NCI-H1417 (cell line): ENCODE measurements around the gene STIMATE.

Experiments used
- DNase-seq, 3 experiments: peaks; one replicate each; lab custom pipeline; 2025; lab: John Stamatoyannopoulos, UW

Gene STIMATE

GRCh38 chr3:52841981-52842340 is 55.4 kb downstream of the STIMATE start:
- no peak for DNase-seq

GRCh38 chr3:52841211-52841980 is 56.0 kb downstream of the STIMATE start:
- DNase-seq: no peak

GRCh38 chr3:52839892-52840545 is 57.3 kb downstream of the STIMATE start:
- DNase-seq: no peak

- DNase-seq: no peak
These were observed 58.1 kb downstream of the STIMATE start for GRCh38 chr3:52839268-52839575.

DNA sequence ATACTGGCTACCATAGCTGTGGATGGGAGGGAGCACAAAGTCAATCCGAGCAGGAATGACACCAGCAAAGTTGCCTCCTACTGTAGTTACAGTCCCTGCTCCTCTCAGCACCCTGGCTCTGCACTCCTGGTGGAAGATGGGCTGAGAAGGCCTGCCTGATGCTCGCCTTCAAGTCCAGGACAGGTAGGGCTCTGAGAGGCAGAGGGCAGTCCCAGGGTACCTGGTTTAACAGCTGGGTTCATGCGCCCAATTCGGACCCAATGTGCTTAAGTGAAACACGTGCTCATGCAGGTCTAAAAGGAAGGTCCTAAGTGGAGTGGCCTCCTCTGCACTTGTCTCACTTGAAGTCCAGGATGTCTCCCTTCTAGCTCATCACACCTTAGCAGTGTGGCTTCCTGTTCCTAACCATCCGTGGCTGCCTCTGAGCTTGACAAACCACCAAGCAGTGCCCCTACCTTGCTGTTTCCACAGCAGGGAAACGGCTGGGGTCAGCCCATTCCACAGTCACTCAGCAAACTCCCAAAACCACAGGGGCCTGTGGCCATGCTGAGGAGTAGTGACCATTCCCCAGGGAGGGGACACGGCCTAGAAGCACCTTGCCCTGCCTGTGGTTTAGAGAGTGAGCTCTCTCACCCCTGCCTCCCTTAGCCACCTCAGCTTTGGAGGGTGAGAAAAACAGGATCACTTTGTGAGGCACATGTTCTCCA is 58.6 kb downstream of the STIMATE start:
- DNase-seq: no peak

- DNase-seq: no peak
These were observed 60.4 kb downstream of the STIMATE start for GRCh38 chr3:52836986-52837385.

- no peak for DNase-seq
These were observed 60.9 kb downstream of the STIMATE start for GRCh38 chr3:52836471-52836845.

- DNase-seq: no peak
These were observed 61.4 kb downstream of the STIMATE start for GRCh38 chr3:52835766-52836470.

GRCh38 chr3:52834871-52835501 is 62.4 kb downstream of the STIMATE start, which contains the start of gene MUSTN1:
TSS of gene MUSTN1 (minus strand) at chr3:52835019. CDS start at chr3:52834948, 71 bp downstream.
- no peak for DNase-seq

DNA sequence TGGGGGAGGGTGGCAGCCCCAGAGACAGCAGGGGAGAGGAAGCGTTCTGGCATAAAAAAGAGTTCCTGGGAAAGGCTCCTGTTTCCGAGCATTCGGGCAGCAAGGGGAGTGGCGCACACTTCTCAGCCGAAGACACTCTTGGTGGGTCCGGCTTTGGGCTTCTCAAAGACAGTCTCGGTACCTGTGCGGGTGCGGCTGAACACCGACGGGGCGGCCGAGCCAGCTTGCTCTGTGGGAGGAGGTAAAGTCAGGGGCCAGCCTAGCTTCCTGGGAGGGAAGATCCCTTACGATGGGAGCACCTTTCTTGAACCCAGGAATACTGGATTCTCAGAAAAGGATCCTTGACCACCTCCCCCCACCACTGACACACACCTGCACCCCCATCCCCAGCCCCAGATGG is 64.1 kb downstream of the STIMATE start:
- no peak for DNase-seq

DNA sequence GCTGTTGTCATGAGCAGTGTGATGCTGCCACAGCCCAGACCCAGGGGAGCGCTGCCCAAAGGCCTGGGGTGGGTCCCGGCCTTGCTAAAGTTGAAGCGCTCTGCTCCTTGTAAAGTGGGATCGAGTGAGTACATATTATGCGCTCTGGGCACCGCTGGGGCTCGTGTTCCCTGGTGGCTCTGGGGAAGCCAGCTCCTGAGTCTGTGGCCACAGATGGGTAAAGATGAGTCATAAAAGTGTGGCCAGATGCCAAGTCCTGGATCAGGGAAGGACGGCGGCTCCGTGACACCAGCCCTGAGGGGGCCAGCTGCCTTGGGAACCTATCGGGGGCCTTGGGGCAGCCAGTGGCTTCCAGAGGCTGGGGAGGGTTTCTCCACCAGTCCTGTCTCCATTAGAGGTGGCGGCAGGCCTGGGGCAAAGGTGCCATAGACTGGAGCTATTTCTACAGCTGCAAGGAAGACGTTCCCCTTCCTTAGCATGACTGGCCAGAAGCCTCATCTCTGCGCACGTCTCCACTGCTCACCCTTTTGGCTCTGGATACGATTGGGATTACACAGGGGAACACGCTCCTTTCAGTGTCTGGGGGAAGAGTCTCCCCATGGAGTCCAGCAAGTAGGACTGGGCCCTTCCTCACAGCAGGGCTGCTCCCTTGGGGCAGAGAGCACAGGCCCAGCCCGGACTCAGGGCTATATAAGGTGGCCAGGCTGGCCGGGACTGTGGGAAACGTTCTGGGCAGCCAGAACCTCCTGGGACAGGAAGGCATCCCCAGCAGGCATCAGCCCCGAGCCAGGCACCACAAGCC is 65.6 kb downstream of the STIMATE start:
- DNase-seq: no peak

- DNase-seq: no peak
These were observed 66.7 kb downstream of the STIMATE start, which contains the start of gene ITIH4 for GRCh38 chr3:52830535-52831258. TSS of gene ITIH4 (minus strand) at chr3:52830672. CDS start at chr3:52830642, 30 bp downstream.

DNA sequence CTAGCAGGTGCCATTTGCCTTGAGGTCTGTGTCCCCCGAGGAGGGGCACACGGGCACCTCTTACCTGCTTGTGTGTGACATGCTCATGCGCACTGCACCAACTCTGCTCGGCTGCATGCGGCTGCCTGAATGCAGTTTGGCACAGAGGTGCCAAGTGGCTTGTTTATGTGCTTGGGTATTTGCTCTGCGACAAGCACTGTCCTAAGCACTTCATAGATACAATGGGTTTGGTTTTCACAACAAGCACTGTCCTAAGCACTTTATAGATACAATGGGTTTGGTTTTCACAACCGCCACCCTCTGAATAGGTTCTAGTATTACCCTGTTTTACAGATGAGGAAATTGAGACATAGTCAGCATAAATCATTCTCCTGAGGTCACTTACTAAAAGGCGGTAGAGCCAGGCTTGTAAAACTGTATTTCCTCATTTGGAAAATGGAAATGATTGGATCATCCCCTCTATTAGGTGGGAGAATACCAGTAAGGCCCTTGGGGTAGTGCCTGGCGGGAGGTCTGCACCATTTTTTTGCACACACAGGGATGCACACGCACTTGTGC is 67.4 kb downstream of the STIMATE start:
- DNase-seq: no peak

GRCh38 chr3:52829482-52829881 is 67.9 kb downstream of the STIMATE start:
- no peak for DNase-seq

DNA sequence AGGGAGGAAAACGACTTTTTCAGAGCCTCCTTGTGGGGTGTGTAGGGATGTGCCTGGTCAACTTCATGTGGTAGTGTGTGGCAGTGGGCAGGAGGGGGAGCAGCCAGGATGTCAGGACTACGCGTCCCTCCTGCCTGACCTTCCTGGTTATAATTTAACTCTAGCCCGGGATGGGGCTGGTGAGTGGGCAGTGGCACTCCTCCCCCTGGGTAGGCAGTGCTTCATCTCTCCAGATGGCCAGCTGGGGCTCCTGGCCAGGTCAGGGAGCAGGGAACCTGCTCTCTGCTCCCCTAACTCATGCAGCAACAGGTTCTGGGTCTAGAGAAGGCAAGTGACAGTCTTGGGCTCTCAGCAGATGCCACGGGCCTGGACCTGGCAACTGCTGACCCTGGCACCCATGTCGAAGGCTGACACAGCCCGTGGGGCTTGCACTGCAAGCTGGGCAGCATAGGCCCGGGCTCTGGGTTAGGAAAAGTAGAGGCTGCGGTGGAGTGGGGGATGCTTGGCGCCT is 69.4 kb downstream of the STIMATE start:
- DNase-seq: no peak

DNA sequence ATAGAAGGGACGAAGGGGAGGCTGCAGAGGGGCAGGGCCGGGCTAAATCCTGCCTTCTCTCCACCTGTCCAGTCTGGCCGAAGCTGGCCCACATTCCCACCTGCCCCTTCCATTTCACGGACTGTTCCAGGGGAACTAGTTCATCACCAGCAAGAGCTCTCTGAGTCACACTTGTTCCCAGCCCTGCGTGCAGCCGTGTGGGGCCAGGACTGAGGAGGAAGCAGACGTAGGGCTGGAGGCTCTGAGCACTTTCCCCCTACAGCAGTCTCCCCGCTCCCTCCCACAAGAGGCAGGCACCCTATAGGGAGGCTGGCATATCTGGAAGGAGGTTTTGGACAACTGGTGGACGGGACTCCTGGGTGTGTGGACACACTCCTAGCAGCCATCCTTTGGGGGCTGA is 69.9 kb downstream of the STIMATE start:
- DNase-seq: no peak

DNA sequence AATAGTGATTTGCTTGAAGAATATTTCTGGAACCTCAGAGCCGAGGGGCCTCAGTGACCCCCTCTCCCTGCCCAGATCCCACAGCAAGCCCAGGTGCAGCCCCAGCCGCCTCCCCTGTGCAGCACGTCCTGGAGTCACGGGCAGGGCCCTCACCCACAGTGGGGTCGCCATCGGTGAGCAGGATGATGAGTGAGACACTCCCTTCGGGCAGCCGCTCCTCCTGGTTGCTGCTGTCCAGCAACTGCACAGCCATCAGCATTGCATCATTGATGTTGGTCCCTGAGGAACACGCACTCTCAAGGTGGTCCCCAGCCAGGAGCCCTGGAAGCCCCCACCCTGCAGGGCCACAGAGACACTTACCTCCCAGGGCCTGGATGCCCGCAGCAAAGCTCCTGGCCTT is 73.3 kb downstream of the STIMATE start:
- DNase-seq: no peak

- no peak for DNase-seq
These were observed 75.0 kb downstream of the STIMATE start for GRCh38 chr3:52822363-52822762.

DNA sequence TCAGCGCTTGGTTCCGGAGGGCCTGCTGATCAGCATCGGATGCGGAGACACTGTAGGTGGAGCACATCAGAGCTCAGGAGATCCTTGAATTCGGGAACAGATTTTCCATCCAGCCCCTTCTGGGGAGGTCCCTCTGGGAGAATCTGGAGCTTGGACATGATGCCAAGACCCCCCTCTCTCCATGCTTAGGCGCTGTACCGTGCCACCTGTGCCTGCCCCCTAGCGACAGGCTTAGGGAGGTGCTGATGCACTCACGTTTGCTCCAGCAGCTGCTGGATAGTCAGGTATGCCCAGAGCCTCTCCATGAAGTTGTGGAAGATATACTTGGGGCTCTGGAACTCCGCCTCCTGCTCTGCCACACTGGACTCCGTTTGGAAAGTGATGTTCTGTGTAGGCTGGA is 76.6 kb downstream of the STIMATE start:
- no peak for DNase-seq

DNA sequence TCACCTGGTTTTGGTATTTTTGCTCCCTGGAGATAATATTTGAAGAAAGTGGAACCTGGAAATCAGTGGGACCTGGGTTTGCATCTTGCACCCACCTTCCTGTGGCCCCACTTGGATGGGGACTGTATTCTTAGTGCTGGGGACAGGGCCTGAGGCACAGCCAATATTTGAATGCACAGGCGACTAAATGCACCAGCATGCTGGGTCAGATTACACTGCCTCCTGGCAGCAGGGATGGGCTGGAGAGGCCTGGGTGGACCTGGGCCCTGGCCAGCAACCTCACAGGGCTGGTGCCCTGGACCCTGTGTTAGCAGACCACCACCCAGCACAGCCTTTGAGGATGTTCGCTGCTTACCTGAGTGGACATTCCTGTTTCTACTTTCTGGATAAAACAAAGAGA is 77.4 kb downstream of the STIMATE start:
- no peak for DNase-seq
